ENCODE measurements around the gene FUBP3. TPM values are rescaled to one million over a fixed set of nuclear protein-coding genes. Genes with fewer than 3 reads are reported as not detected.

FUBP3 gene
- total RNA-seq, 5 donors from 2014 or later (not counting 1 experiment from before 2014, with no cell fraction given) = 34.2 to 44.7 (median 41.9) TPM

GRCh38 chr9:130597228-130597627 is 17.9 kb downstream of the FUBP3 start:
- Mint-ChIP-seq H3K4me1 (peaks cover 2 to 13% (median 5%) of the 10 kb centered on the region in 3 donors), H3K36me3 (peaks cover 48% of the 10 kb centered on the region), H3K27ac (no peak overlapping the region), H3K9me3 (no peaks in the 10 kb centered on the region), H3K4me3 (no peak overlapping the region), H3K27me3 (no peaks in the 10 kb centered on the region)
- ATAC-seq (replicated peaks in 1 of 4) (no peak), DNase-seq (no peak)
- peaks cover 12 to 40% of the 10 kb centered on the region in 2 donors for H3K36me3 ChIP-seq (ENCODE audit: control insufficient read depth in 2 of 2, extremely low read depth in 1 of 2, insufficient read depth in 1 of 2, low read length in 1 of 2)
- no peak overlapping the region for H3K4me3 ChIP-seq (ENCODE audit: control insufficient read depth in 1 of 2, extremely low read depth in 1 of 2, low read length in 1 of 2)
- no peaks in the 10 kb centered on the region for H3K4me1 ChIP-seq (ENCODE audit: control insufficient read depth in 1 of 2, extremely low read depth in 1 of 2, insufficient read depth in 2 of 2, low read length in 2 of 2)
- no peaks in the 10 kb centered on the region for H3K27me3 ChIP-seq (replicated peaks in 1 of 2; ENCODE audit: control insufficient read depth in 2 of 2, extremely low read depth in 1 of 2, insufficient read depth in 2 of 2, low read length in 1 of 2)
- H3K9me3 ChIP-seq = no peaks in the 10 kb centered on the region
- no CpG with 5 or more reads among the region's 4 CpGs for WGBS (ENCODE audit: insufficient coverage)
- ChIA-PET CTCF (no interaction called here), POLR2A (no interaction called here)
- H3K27ac ChIP-seq (ENCODE audit: low read length) = no peak overlapping the region

- Mint-ChIP-seq H3K4me3 (no peak overlapping the region), H3K27ac (no peak overlapping the region), H3K27me3 (no peaks in the 10 kb centered on the region), H3K9me3 (no peaks in the 10 kb centered on the region), H3K36me3 (peaks cover 46% of the 10 kb centered on the region), H3K4me1 (peaks cover 0 to 9% (median 2%) of the 10 kb centered on the region in 3 donors)
- no peaks in the 10 kb centered on the region for H3K4me1 ChIP-seq (ENCODE audit: control insufficient read depth in 1 of 2, extremely low read depth in 1 of 2, insufficient read depth in 2 of 2, low read length in 2 of 2)
- 93% methylated on average over 3 of the region's 5 CpGs for WGBS (ENCODE audit: insufficient coverage)
- no peaks in the 10 kb centered on the region for H3K9me3 ChIP-seq
- CTCF ChIA-PET = no interaction called here
- ATAC-seq (replicated peaks in 1 of 4) (no peak), DNase-seq (no peak)
- H3K27me3 ChIP-seq (replicated peaks in 1 of 2; ENCODE audit: control insufficient read depth in 2 of 2, extremely low read depth in 1 of 2, insufficient read depth in 2 of 2, low read length in 1 of 2) = no peaks in the 10 kb centered on the region
- H3K27ac ChIP-seq (ENCODE audit: low read length) = no peak overlapping the region
- POLR2A ChIA-PET = no interaction called here
- no peak overlapping the region for H3K4me3 ChIP-seq (ENCODE audit: control insufficient read depth in 1 of 2, extremely low read depth in 1 of 2, low read length in 1 of 2)
- H3K36me3 ChIP-seq (ENCODE audit: control insufficient read depth in 2 of 2, extremely low read depth in 1 of 2, insufficient read depth in 1 of 2, low read length in 1 of 2) = peaks cover 12 to 44% of the 10 kb centered on the region in 2 donors
Observed at GRCh38 chr9:130598188-130598587, 18.8 kb downstream of the FUBP3 start.

- ATAC-seq (replicated peaks in 1 of 4) (no peak), DNase-seq (no peak)
- H3K4me1 ChIP-seq (ENCODE audit: control insufficient read depth in 1 of 2, extremely low read depth in 1 of 2, insufficient read depth in 2 of 2, low read length in 2 of 2) = no peaks in the 10 kb centered on the region
- Mint-ChIP-seq H3K36me3 (peaks cover 56% of the 10 kb centered on the region), H3K27ac (no peak overlapping the region), H3K4me1 (peaks cover 0 to 9% (median 2%) of the 10 kb centered on the region in 3 donors), H3K27me3 (no peaks in the 10 kb centered on the region), H3K9me3 (no peaks in the 10 kb centered on the region), H3K4me3 (no peak overlapping the region)
- WGBS (ENCODE audit: insufficient coverage) = 93% methylated on average over 2 of the region's 2 CpGs
- POLR2A ChIA-PET = no interaction called here
- no peak overlapping the region for H3K27ac ChIP-seq (ENCODE audit: low read length)
- CTCF ChIA-PET = no interaction called here
- no peaks in the 10 kb centered on the region for H3K27me3 ChIP-seq (replicated peaks in 1 of 2; ENCODE audit: control insufficient read depth in 2 of 2, extremely low read depth in 1 of 2, insufficient read depth in 2 of 2, low read length in 1 of 2)
- no peak overlapping the region for H3K4me3 ChIP-seq (ENCODE audit: control insufficient read depth in 1 of 2, extremely low read depth in 1 of 2, low read length in 1 of 2)
- H3K9me3 ChIP-seq = no peaks in the 10 kb centered on the region
- peaks cover 12 to 40% of the 10 kb centered on the region in 2 donors for H3K36me3 ChIP-seq (ENCODE audit: control insufficient read depth in 2 of 2, extremely low read depth in 1 of 2, insufficient read depth in 1 of 2, low read length in 1 of 2)
Observed at GRCh38 chr9:130599625-130600024, 20.2 kb downstream of the FUBP3 start.

- peaks cover 0 to 18% (median 4%) of the 10 kb centered on the region in 3 donors for H3K4me1 Mint-ChIP-seq
- H3K4me3 Mint-ChIP-seq = no peak overlapping the region
- no peaks in the 10 kb centered on the region for H3K27me3 Mint-ChIP-seq
- H3K9me3 ChIP-seq = no peaks in the 10 kb centered on the region
- no peaks in the 10 kb centered on the region for H3K9me3 Mint-ChIP-seq
- no peak overlapping the region for H3K27ac ChIP-seq (ENCODE audit: low read length)
- H3K4me1 ChIP-seq (ENCODE audit: control insufficient read depth in 1 of 2, extremely low read depth in 1 of 2, insufficient read depth in 2 of 2, low read length in 2 of 2) = no peaks in the 10 kb centered on the region
- H3K27me3 ChIP-seq (replicated peaks in 1 of 2; ENCODE audit: control insufficient read depth in 2 of 2, extremely low read depth in 1 of 2, insufficient read depth in 2 of 2, low read length in 1 of 2) = no peaks in the 10 kb centered on the region
- H3K36me3 ChIP-seq (ENCODE audit: control insufficient read depth in 2 of 2, extremely low read depth in 1 of 2, insufficient read depth in 1 of 2, low read length in 1 of 2) = peaks cover 12 to 32% of the 10 kb centered on the region in 2 donors
- H3K4me3 ChIP-seq (ENCODE audit: control insufficient read depth in 1 of 2, extremely low read depth in 1 of 2, low read length in 1 of 2) = no peak overlapping the region
- H3K36me3 Mint-ChIP-seq = peaks cover 51% of the 10 kb centered on the region
- no peak for DNase-seq
- no peak overlapping the region for H3K27ac Mint-ChIP-seq
- ChIA-PET CTCF (no interaction called here), POLR2A (no interaction called here)
- 100% methylated on average over 1 of the region's 2 CpGs for WGBS (ENCODE audit: insufficient coverage)
- ATAC-seq (replicated peaks in 1 of 4) = no peak
Observed at GRCh38 chr9:130601100-130601499, 21.7 kb downstream of the FUBP3 start.

- H3K36me3 ChIP-seq (ENCODE audit: control insufficient read depth in 2 of 2, extremely low read depth in 1 of 2, insufficient read depth in 1 of 2, low read length in 1 of 2) = peaks cover 8 to 20% of the 10 kb centered on the region in 2 donors
- H3K27ac ChIP-seq (ENCODE audit: low read length) = no peak overlapping the region
- no peak for DNase-seq
- peaks cover 0 to 18% (median 7%) of the 10 kb centered on the region in 3 donors for H3K4me1 Mint-ChIP-seq
- H3K9me3 Mint-ChIP-seq = no peaks in the 10 kb centered on the region
- ATAC-seq (replicated peaks in 1 of 4) = no peak
- H3K27ac Mint-ChIP-seq = no peak overlapping the region
- H3K9me3 ChIP-seq = no peaks in the 10 kb centered on the region
- H3K27me3 ChIP-seq (replicated peaks in 1 of 2; ENCODE audit: control insufficient read depth in 2 of 2, extremely low read depth in 1 of 2, insufficient read depth in 2 of 2, low read length in 1 of 2) = no peaks in the 10 kb centered on the region
- POLR2A ChIA-PET = no interaction called here
- H3K36me3 Mint-ChIP-seq = peaks cover 43% of the 10 kb centered on the region
- CTCF ChIA-PET = no interaction called here
- H3K27me3 Mint-ChIP-seq = no peaks in the 10 kb centered on the region
- H3K4me3 ChIP-seq (ENCODE audit: control insufficient read depth in 1 of 2, extremely low read depth in 1 of 2, low read length in 1 of 2) = no peak overlapping the region
- WGBS (ENCODE audit: insufficient coverage) = 100% methylated on average over 2 of the region's 3 CpGs
- H3K4me3 Mint-ChIP-seq = no peak overlapping the region
- H3K4me1 ChIP-seq (ENCODE audit: control insufficient read depth in 1 of 2, extremely low read depth in 1 of 2, insufficient read depth in 2 of 2, low read length in 2 of 2) = no peaks in the 10 kb centered on the region
Observed at GRCh38 chr9:130604295-130604694, 24.9 kb downstream of the FUBP3 start.

GRCh38 chr9:130606887-130607600 is 27.7 kb downstream of the FUBP3 start:
- Histone ChIP-seq H3K4me3 (ENCODE audit: control insufficient read depth in 1 of 2, extremely low read depth in 1 of 2, low read length in 1 of 2) (no peak overlapping the region), H3K4me1 (ENCODE audit: control insufficient read depth in 1 of 2, extremely low read depth in 1 of 2, insufficient read depth in 2 of 2, low read length in 2 of 2) (no peaks in the 10 kb centered on the region), H3K27me3 (replicated peaks in 1 of 2; ENCODE audit: control insufficient read depth in 2 of 2, extremely low read depth in 1 of 2, insufficient read depth in 2 of 2, low read length in 1 of 2) (no peaks in the 10 kb centered on the region), H3K9me3 (no peaks in the 10 kb centered on the region), H3K27ac (ENCODE audit: low read length) (no peak overlapping the region), H3K36me3 (ENCODE audit: control insufficient read depth in 2 of 2, extremely low read depth in 1 of 2, insufficient read depth in 1 of 2, low read length in 1 of 2) (peaks cover 3 to 21% of the 10 kb centered on the region in 2 donors)
- H3K9me3 Mint-ChIP-seq = no peaks in the 10 kb centered on the region
- ATAC-seq (replicated peaks in 1 of 4) (no peak), DNase-seq (no peak)
- H3K36me3 Mint-ChIP-seq = peaks cover 47% of the 10 kb centered on the region
- no peaks in the 10 kb centered on the region for H3K27me3 Mint-ChIP-seq
- H3K4me3 Mint-ChIP-seq = no peak overlapping the region
- POLR2A ChIA-PET = interaction anchor here in 1 of 2 donors (0.6 kb wide), 1 partner anchor 37 kb away, joined by 6 read pairs; no protein-coding TSS in a partner anchor
- H3K27ac Mint-ChIP-seq = no peak overlapping the region
- peaks cover 0 to 9% (median 7%) of the 10 kb centered on the region in 3 donors for H3K4me1 Mint-ChIP-seq
- CTCF ChIA-PET = no interaction called here
- 97% methylated on average over 4 of the region's 8 CpGs for WGBS (ENCODE audit: insufficient coverage)
